Effector memory CD4-positive, alpha-beta T cell (primary cell): ENCODE results near the gene ALPG.
"Not testable (repeated sequence)": the region's sequence is repeated elsewhere in the genome, so short reads cannot be mapped to it uniquely, and the experiment has no call there.

Experiments used
- DNase-seq, 3 donors: peaks; one replicate each; pipeline ENCODE4 v3.0.0-alpha.2; 2020
- H3K27ac ChIP-seq: 2 replicates; pipeline ENCODE4 v1.7.0; 2013; ENCODE audit warnings: mild to moderate bottlenecking, low read length, moderate library complexity; ENCODE audit not compliant: insufficient read depth, poor library complexity, severe bottlenecking
- H3K27me3 ChIP-seq: replicated peaks from 2 replicates; pipeline ENCODE4 v1.7.0; 2013; ENCODE audit warnings: mild to moderate bottlenecking, low read length; ENCODE audit not compliant: insufficient read depth, control insufficient read depth, poor library complexity, severe bottlenecking
- H3K36me3 ChIP-seq: 2 replicates; pipeline ENCODE4 v1.7.0; 2013; ENCODE audit warnings: mild to moderate bottlenecking, low read length, moderate library complexity; ENCODE audit not compliant: control insufficient read depth, insufficient read depth
- H3K4me1 ChIP-seq: 2 replicates; pipeline ENCODE4 v1.7.0; 2013; ENCODE audit warnings: low read length, mild to moderate bottlenecking; ENCODE audit not compliant: control insufficient read depth, insufficient read depth, poor library complexity, severe bottlenecking
- H3K4me3 ChIP-seq: 2 replicates; pipeline ENCODE4 v1.7.0; 2013; ENCODE audit warnings: low read length, low read depth, mild to moderate bottlenecking; ENCODE audit not compliant: insufficient read depth, poor library complexity, severe bottlenecking
- H3K9me3 ChIP-seq: 2 replicates; pipeline ENCODE4 v1.7.0; 2013; ENCODE audit warnings: mild to moderate bottlenecking, low read length, moderate library complexity; ENCODE audit not compliant: control insufficient read depth

ALPG gene

DNA sequence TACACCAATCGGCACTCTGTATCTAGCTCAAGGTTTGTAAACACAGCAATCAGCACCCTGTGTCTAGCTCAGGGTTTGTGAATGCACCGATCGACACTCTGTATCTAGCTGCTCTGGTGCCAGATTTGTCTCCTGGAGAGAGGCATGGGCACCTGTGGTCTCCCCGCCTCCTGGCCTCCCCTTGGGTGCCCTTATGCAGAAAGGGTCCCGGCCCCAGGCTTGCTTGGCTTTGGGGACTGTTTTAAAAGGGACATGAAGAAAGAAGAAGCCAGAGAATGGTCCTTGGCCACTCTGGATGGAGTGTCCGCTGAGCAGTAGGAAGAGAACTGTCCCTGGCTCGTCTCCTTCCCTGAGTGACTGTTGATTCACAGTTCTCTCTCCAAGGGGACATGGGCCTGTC lies 39.6 kb upstream of the ALPG start:
- Histone ChIP-seq H3K36me3 (no peaks in the 10 kb centered on the region), H3K27ac (no peak overlapping the region), H3K27me3 (no peaks in the 10 kb centered on the region), H3K4me3 (no peak overlapping the region), H3K4me1 (peaks cover 2% of the 10 kb centered on the region), H3K9me3 (no peaks in the 10 kb centered on the region)
- DNase-seq, result no peak

DNA sequence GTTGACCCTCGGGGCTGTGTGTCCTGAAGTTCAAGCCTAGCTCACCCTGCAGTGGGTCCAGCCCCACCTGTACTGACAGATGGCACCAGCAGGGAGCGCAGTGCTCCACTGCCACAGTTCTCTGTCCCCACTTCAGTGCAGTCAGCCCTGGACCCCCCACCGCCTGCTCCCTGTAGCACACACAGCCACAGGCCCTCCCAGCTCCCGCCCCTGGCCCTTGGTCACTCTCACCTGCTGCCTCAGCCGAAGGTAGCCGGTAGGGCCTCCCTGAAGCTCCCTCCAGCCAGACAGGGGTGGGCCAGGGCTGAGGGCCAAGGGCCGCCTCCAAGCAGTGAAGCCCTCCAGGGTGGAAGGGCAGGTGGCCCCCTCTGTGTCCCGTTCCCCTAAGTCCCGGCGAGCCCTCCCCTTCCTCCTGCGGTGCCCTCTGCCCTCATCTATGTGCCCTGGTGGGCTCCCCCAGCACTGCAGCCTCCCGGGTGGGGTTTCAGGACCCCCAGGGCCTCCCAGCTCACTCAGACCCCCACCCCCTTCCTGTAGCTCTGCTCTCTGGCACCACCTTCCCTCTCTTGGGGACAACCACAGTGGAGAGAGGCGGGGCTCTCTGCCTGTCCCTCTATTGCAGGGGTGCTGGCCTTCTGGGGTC lies 38.9 kb upstream of the ALPG start:
- no peak for DNase-seq
- Histone ChIP-seq H3K36me3 (no peaks in the 10 kb centered on the region), H3K27me3 (no peaks in the 10 kb centered on the region), H3K9me3 (no peaks in the 10 kb centered on the region), H3K27ac (no peak overlapping the region), H3K4me3 (no peak overlapping the region), H3K4me1 (peaks cover 2% of the 10 kb centered on the region)

- no peak for DNase-seq
- H3K4me1 ChIP-seq, result peaks cover 2% of the 10 kb centered on the region
- no peak overlapping the region for H3K27ac ChIP-seq
- H3K4me3 ChIP-seq, result no peak overlapping the region
- H3K9me3 ChIP-seq, result no peaks in the 10 kb centered on the region
- H3K27me3 ChIP-seq, result no peaks in the 10 kb centered on the region
- H3K36me3 ChIP-seq, result no peaks in the 10 kb centered on the region
Observed at GRCh38 chr2:232368311-232368731, 38.3 kb upstream of the ALPG start.

GRCh38 chr2:232369126-232369951 lies 37.3 kb upstream of the ALPG start:
- Histone ChIP-seq H3K4me3 (no peak overlapping the region), H3K27me3 (no peaks in the 10 kb centered on the region), H3K27ac (no peak overlapping the region), H3K9me3 (no peaks in the 10 kb centered on the region), H3K4me1 (peaks cover under 1% of the 10 kb centered on the region), H3K36me3 (no peaks in the 10 kb centered on the region)
- DNase-seq, result no peak

- not testable (repeated sequence) for H3K36me3 ChIP-seq, H3K4me1 ChIP-seq, DNase-seq
Observed at GRCh38 chr2:232370007-232370406, 36.6 kb upstream of the ALPG start.

DNA sequence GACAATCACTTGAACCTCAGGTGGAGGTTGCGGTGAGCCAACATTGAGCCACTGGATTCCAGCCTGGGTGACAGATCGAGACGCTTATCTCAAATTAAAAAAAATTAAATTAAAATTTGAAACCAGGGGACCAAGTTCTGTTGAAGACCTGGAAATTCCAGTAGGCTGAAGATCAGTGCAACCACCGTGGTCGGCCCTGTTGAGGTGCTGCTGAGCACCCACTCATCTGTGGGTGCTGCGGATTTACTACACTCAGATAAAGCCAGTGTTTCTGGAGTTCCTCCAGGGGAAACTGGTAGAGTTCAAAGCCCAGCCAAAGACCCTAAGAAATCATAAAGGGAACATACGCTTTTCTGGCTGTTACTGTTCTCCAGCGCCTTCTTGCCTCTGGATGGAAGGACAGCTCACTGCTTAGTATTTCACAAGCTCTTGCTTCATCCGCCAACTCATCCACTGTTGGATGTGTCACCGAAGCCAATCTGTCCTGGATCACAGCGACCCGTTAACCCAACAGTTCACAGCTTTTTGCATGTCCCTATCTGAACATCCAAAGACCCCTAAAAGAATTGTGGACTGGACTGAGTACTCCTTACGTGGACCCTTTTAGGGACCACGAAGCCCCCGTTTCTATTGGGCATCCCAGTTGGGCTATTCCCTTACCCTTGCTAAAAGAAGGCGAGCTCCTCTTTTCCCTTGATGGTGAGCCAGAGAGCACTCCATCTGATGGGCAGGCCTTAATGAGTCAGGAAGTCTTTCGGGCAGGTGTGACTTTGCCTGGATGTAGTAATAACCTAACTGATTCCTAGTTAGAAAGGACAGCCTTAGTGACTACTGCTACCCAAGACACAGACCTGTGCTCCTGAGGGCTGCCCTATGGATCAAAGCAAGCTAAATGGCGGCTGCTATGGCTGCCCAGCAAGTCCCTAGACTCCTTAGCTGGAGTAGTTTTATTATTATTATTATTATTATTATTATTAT lies 34.1 kb upstream of the ALPG start:
- no peaks in the 10 kb centered on the region for H3K4me1 ChIP-seq
- no peaks in the 10 kb centered on the region for H3K9me3 ChIP-seq
- no peaks in the 10 kb centered on the region for H3K27me3 ChIP-seq
- H3K4me3 ChIP-seq, result no peak overlapping the region
- no peak for DNase-seq
- no peak overlapping the region for H3K27ac ChIP-seq
- H3K36me3 ChIP-seq, result no peaks in the 10 kb centered on the region

More at GRCh38 chr2:232370007-232370406, 36.6 kb upstream of the ALPG start:
- not testable (repeated sequence) for H3K4me3 ChIP-seq, H3K27me3 ChIP-seq, H3K27ac ChIP-seq, H3K9me3 ChIP-seq

- Histone ChIP-seq H3K9me3 (no peaks in the 10 kb centered on the region), H3K36me3 (no peaks in the 10 kb centered on the region), H3K27ac (no peak overlapping the region), H3K4me3 (no peak overlapping the region), H3K27me3 (no peaks in the 10 kb centered on the region), H3K4me1 (no peaks in the 10 kb centered on the region)
- DNase-seq, result no peak
Observed at GRCh38 chr2:232374356-232374755, 32.3 kb upstream of the ALPG start.

GRCh38 chr2:232375164-232375563 lies 31.5 kb upstream of the ALPG start:
- Histone ChIP-seq H3K4me1 (no peaks in the 10 kb centered on the region), H3K4me3 (no peak overlapping the region), H3K27me3 (no peaks in the 10 kb centered on the region), H3K27ac (no peak overlapping the region), H3K9me3 (no peaks in the 10 kb centered on the region), H3K36me3 (no peaks in the 10 kb centered on the region)
- no peak for DNase-seq

DNA sequence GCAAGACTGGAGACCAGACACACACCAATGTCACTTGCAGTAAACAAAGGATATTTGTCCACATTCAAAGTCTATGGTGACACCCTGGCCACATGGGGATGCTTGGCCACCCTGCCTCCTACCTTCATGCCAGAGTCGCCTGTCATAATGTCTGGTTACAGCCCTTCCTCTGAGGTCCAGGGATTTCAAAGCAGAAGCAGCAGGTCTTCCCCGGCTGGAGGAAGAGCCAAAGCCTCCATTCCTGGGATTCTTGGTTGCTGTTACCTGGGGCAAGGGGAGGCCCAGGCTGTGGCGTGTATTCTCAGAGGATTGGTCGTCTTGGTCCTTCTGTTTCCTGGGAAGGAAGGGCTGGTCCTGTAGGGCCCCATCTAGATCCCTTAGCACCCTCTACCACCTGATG lies 30.4 kb upstream of the ALPG start:
- Histone ChIP-seq H3K36me3 (no peaks in the 10 kb centered on the region), H3K4me3 (no peak overlapping the region), H3K27ac (no peak overlapping the region), H3K27me3 (no peaks in the 10 kb centered on the region), H3K9me3 (no peaks in the 10 kb centered on the region), H3K4me1 (no peaks in the 10 kb centered on the region)
- DNase-seq, result no peak
